ENCODE results near the gene PXDN. TPM values are rescaled to one million over a fixed set of nuclear protein-coding genes. Genes with fewer than 3 reads are reported as not detected.

Gene PXDN
- total RNA-seq, 6 experiments from 2014 or later = 283 to 403 (median 323) TPM

GRCh38 chr2:1586923-1587840, 157.1 kb downstream of the PXDN start:
- Mint-ChIP-seq H3K9me3 (no peaks in the 10 kb centered on the region; the same call in 1 of the 2 replicates), H3K27ac (no peak overlapping the region), H3K4me1 (ENCODE audit: low read depth) (peaks cover 5% of the 10 kb centered on the region; the same call in 1 of the 2 replicates), H3K4me3 (no peak overlapping the region), H3K27me3 (ENCODE audit: insufficient read depth) (peaks cover 17% of the 10 kb centered on the region), H3K36me3 (ENCODE audit: low read depth) (peaks cover 7% of the 10 kb centered on the region; the same call in 1 of the 2 replicates)
- TF ChIP-seq CTCF (IDR thresholded peaks at IDR 0.05) = no peak
- DNase-seq = no peak

GRCh38 chr2:1586251-1586922, 157.9 kb downstream of the PXDN start:
- Mint-ChIP-seq H3K4me1 (ENCODE audit: low read depth) (peaks cover 8% of the 10 kb centered on the region; the same call in 1 of the 2 replicates), H3K9me3 (no peaks in the 10 kb centered on the region; the same call in 1 of the 2 replicates), H3K36me3 (ENCODE audit: low read depth) (peaks cover 7% of the 10 kb centered on the region; the same call in 1 of the 2 replicates), H3K4me3 (no peak overlapping the region), H3K27me3 (ENCODE audit: insufficient read depth) (peaks cover 15% of the 10 kb centered on the region), H3K27ac (no peak overlapping the region)
- TF ChIP-seq CTCF (IDR thresholded peaks at IDR 0.05) = no peak
- DNase-seq = no peak

- Mint-ChIP-seq H3K27ac (no peak overlapping the region), H3K27me3 (ENCODE audit: insufficient read depth) (peaks cover 12% of the 10 kb centered on the region), H3K9me3 (no peaks in the 10 kb centered on the region; the same call in 1 of the 2 replicates), H3K36me3 (ENCODE audit: low read depth) (peaks cover 7% of the 10 kb centered on the region; the same call in 1 of the 2 replicates), H3K4me3 (no peak overlapping the region), H3K4me1 (ENCODE audit: low read depth) (peaks cover 8% of the 10 kb centered on the region; the same call in 1 of the 2 replicates)
- no peak for DNase-seq
- TF ChIP-seq CTCF (IDR thresholded peaks at IDR 0.05) = no peak
These were observed 158.7 kb downstream of the PXDN start for GRCh38 chr2:1585635-1586034.

GRCh38 chr2:1584691-1585485, 159.4 kb downstream of the PXDN start:
- Mint-ChIP-seq H3K36me3 (ENCODE audit: low read depth) (peaks cover under 1% of the 10 kb centered on the region; the same call in 1 of the 2 replicates), H3K27ac (no peak overlapping the region), H3K4me1 (ENCODE audit: low read depth) (peaks cover 14% of the 10 kb centered on the region), H3K9me3 (no peaks in the 10 kb centered on the region; the same call in 1 of the 2 replicates), H3K4me3 (no peak overlapping the region), H3K27me3 (ENCODE audit: insufficient read depth) (peaks cover 4% of the 10 kb centered on the region; the same call in 1 of the 2 replicates)
- TF ChIP-seq CTCF (IDR thresholded peaks at IDR 0.05) = peak; percentile 48; the same call in 1 of the 2 replicates
- DNase-seq = peak; percentile 5

GRCh38 chr2:1584051-1584531, 160.2 kb downstream of the PXDN start:
- Mint-ChIP-seq H3K27me3 (ENCODE audit: insufficient read depth) (0 out of 2 replicates have a peak, but pooled peaks cover 1% of the 10 kb centered on the region), H3K9me3 (no peaks in the 10 kb centered on the region), H3K36me3 (ENCODE audit: low read depth) (no peaks in the 10 kb centered on the region), H3K4me1 (ENCODE audit: low read depth) (peaks cover 20% of the 10 kb centered on the region), H3K4me3 (no peak overlapping the region), H3K27ac (no peak overlapping the region)
- no peak for DNase-seq
- no peak for TF ChIP-seq CTCF (IDR thresholded peaks at IDR 0.05)

Measured in HFFc6 (cell line).